H1 (cell line): Measurements from ENCODE around the gene OCRL. TPM values are rescaled to one million over a fixed set of nuclear protein-coding genes. Genes with fewer than 3 reads are reported as not detected.

Source experiments
- CBX8 ChIP-seq: fragments of 300-800, 300-1000 bp; sonication (generic); IDR thresholded peaks from 2 replicates; pipeline ENCODE4 v1.7.1; 2016; ENCODE audit warnings: low read depth, low read length, borderline replicate concordance
- EGR1 ChIP-seq: IDR thresholded peaks from 2 replicates; pipeline ENCODE4 v1.6.1; 2011; ENCODE audit warnings: low read depth, low read length, borderline replicate concordance
- HDAC2 ChIP-seq, 2 experiments: fragments of 300-600 bp in 1 of 2; sonication (generic) in 1 of 2; IDR thresholded peaks; 2 replicates each; pipeline ENCODE4 v1.6.1; 2011 to 2012; ENCODE audit warnings: low read depth in 2 of 2, low read length in 2 of 2, mild to moderate bottlenecking in 2 of 2, moderate library complexity in 2 of 2, borderline replicate concordance in 1 of 2, inconsistent platforms in 1 of 2
- RBBP5 ChIP-seq: IDR thresholded peaks from 2 replicates; pipeline ENCODE4 v1.7.1; 2012; ENCODE audit warnings: low read depth, mild to moderate bottlenecking, inconsistent platforms, low read length, moderate library complexity, borderline replicate concordance
- SP2 ChIP-seq: IDR thresholded peaks from 2 replicates; pipeline ENCODE4 v1.6.1; 2012; ENCODE audit warnings: mild to moderate bottlenecking, low read length, inconsistent platforms
- SRF ChIP-seq: IDR thresholded peaks from 2 replicates; pipeline ENCODE4 v1.6.1; 2011; ENCODE audit warnings: mild to moderate bottlenecking, low read depth, low read length, moderate library complexity
- polyA plus RNA-seq, 7 experiments: library from polyadenylated mRNA; depleted of rRNA in 3 of 7; stranded (reverse) in 5 of 7; unstranded in 2 of 7; fragments of >200 nt in 5 of 7; fragments of 200-250 nt in 2 of 7; gene quantifications; 1 replicate in 5 of 7; 2 replicates in 1 of 7; 4 replicates in 1 of 7; pipeline versions ENCODE4 v1.2.1 to v1.2.3, GENCODE V29; 2011 to 2013; ENCODE audit warnings: missing spikeins in 2 of 7, mixed read lengths in 2 of 7
- total RNA-seq: library from RNA; stranded (reverse); fragmentation: NEBNext Ultra II Directional; extraction: Animal tissue kit (Norgen Biotek cat#: 25700); gene quantifications from 2 replicates; pipeline ENCODE4 v1.2.1, GENCODE V29; 2021
- TF ChIP-seq, protein P1 (sequence below): IDR thresholded peaks from 2 replicates; pipeline ENCODE4 v1.6.1; 2011; ENCODE audit warnings: low read depth, mild to moderate bottlenecking, low read length; ENCODE audit not compliant: insufficient read depth
- TF ChIP-seq, protein P2 (sequence below): IDR thresholded peaks from 2 replicates; pipeline ENCODE4 v1.6.1; 2012; ENCODE audit warnings: inconsistent platforms

OCRL gene
- total and polyA plus RNA-seq, 2 of the 8 experiments (the other 6 are each of a cell fraction or from before 2014, with no cell fraction given), result 12.7 to 15.1 TPM

DNA sequence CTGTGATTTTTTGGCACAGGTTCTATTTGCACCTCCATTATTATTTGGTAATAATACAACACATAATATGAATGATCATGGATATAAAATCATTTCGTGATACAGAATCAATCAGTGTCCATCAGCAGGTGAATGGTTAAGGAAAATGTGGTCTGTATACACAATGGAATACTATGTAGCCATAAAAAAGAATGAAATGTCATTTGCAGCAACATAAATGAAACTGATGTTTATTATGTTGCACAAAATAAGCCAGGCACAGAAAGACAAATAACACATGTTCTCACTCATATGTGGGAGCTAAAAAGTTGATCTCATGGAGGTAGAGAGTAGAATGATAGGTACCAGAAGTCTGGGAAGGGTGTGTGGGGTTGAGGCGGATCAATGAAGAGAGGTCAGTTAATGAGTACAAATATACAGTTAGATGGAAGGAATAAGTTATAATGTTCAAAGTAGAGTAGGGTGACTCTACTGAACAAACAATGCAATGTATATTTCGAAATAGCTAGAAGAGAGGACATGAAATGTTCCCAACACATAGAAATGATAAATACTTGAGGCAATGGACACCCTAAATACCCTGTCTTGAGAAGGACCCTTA lies 15.7 kb upstream of the OCRL start (continued):
- TF ChIP-seq SRF (no peak), CBX8 (no peak), EGR1 (no peak), HDAC2 (IDR thresholded peaks at IDR 0.05; ENCODE audit: borderline replicate concordance in 1 of 2, low read depth in 2 of 2, low read length in 2 of 2) (no peak), SP2 (no peak), RBBP5 (no peak)
- TF ChIP-seq, protein P1, sequence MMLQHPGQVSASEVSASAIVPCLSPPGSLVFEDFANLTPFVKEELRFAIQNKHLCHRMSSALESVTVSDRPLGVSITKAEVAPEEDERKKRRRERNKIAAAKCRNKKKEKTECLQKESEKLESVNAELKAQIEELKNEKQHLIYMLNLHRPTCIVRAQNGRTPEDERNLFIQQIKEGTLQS, result no peak
- TF ChIP-seq, protein P2, sequence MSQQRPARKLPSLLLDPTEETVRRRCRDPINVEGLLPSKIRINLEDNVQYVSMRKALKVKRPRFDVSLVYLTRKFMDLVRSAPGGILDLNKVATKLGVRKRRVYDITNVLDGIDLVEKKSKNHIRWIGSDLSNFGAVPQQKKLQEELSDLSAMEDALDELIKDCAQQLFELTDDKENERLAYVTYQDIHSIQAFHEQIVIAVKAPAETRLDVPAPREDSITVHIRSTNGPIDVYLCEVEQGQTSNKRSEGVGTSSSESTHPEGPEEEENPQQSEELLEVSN, result no peak
